Immature natural killer cell (primary cell): ENCODE results near the gene THSD7B. TPM values are rescaled to one million over a fixed set of nuclear protein-coding genes. Genes with fewer than 3 reads are reported as not detected.

Source experiments
- DNase-seq, 3 donors: peaks; one replicate each; pipeline ENCODE4 v3.0.0; 2022; ENCODE audit warnings: mixed read lengths in 1 of 3
- H3K27ac Mint-ChIP-seq, 6 donors: one replicate each; pipeline ENCODE4 v1.8.0; 2020; ENCODE audit warnings: mixed read lengths in 6 of 6, mild to moderate bottlenecking in 5 of 6, inconsistent platforms in 4 of 6, moderate library complexity in 3 of 6
- H3K27me3 Mint-ChIP-seq, 3 donors: one replicate each; pipeline ENCODE4 v1.8.0; 2020 to 2021; ENCODE audit warnings: low read depth in 3 of 3, mild to moderate bottlenecking in 3 of 3, mixed read lengths in 3 of 3, moderate library complexity in 3 of 3, inconsistent platforms in 1 of 3
- H3K36me3 Mint-ChIP-seq, 3 donors: one replicate each; pipeline ENCODE4 v1.8.0; 2020; ENCODE audit warnings: mixed read lengths in 3 of 3, inconsistent platforms in 2 of 3, mild to moderate bottlenecking in 2 of 3
- H3K4me1 Mint-ChIP-seq, 2 donors: one replicate each; pipeline ENCODE4 v1.8.0; 2020; ENCODE audit warnings: inconsistent platforms in 2 of 2, mild to moderate bottlenecking in 2 of 2, mixed read lengths in 2 of 2, moderate library complexity in 1 of 2
- H3K4me3 Mint-ChIP-seq, 5 donors: one replicate each; pipeline ENCODE4 v1.8.0; 2020; ENCODE audit warnings: mild to moderate bottlenecking in 5 of 5, mixed read lengths in 5 of 5, inconsistent platforms in 3 of 5, moderate library complexity in 3 of 5
- H3K9me3 Mint-ChIP-seq, 6 donors: one replicate each; pipeline ENCODE4 v1.8.0; 2020; ENCODE audit warnings: mild to moderate bottlenecking in 6 of 6, mixed read lengths in 6 of 6, inconsistent platforms in 4 of 6, moderate library complexity in 3 of 6
- polyA plus RNA-seq, 3 donors: library from polyadenylated mRNA; unstranded; fragments of 300-500 nt; fragmentation: Illumina TruSeq; gene quantifications; one replicate each; pipeline ENCODE4 v1.2.3, GENCODE V29; 2021

The THSD7B gene
- polyA plus RNA-seq, 3 donors from 2014 or later: not detected

GRCh38 chr2:137345994-137346393, 580.6 kb downstream of the THSD7B start:
- no peaks in the 10 kb centered on the region for H3K4me1 Mint-ChIP-seq

GRCh38 chr2:137348301-137348700, 583.0 kb downstream of the THSD7B start:
- no peak for DNase-seq
- Mint-ChIP-seq H3K4me1 (no peaks in the 10 kb centered on the region), H3K27me3 (peaks cover 0 to 1% (median 0%) of the 10 kb centered on the region in 3 donors), H3K27ac (no peak overlapping the region), H3K9me3 (peaks cover 0 to 22% (median 7%) of the 10 kb centered on the region in 6 donors), H3K4me3 (no peak overlapping the region), H3K36me3 (no peaks in the 10 kb centered on the region)

More at GRCh38 chr2:137345994-137346393, 580.6 kb downstream of the THSD7B start:
- Mint-ChIP-seq H3K4me3 (no peak overlapping the region), H3K36me3 (no peaks in the 10 kb centered on the region), H3K9me3 (peaks cover 0 to 24% (median 12%) of the 10 kb centered on the region in 6 donors), H3K27me3 (peaks cover 0 to 1% (median 0%) of the 10 kb centered on the region in 3 donors), H3K27ac (no peak overlapping the region)
- no peak for DNase-seq

GRCh38 chr2:137357634-137358033, 592.3 kb downstream of the THSD7B start:
- Mint-ChIP-seq H3K27me3 (no peaks in the 10 kb centered on the region), H3K4me1 (no peaks in the 10 kb centered on the region), H3K4me3 (no peak overlapping the region), H3K36me3 (no peaks in the 10 kb centered on the region), H3K27ac (no peak overlapping the region), H3K9me3 (peaks cover 10 to 50% (median 23%) of the 10 kb centered on the region in 6 donors)
- DNase-seq: no peak

GRCh38 chr2:137367361-137367760, 602.0 kb downstream of the THSD7B start:
- Mint-ChIP-seq H3K27ac (no peak overlapping the region), H3K36me3 (no peaks in the 10 kb centered on the region), H3K9me3 (peaks cover 5 to 50% (median 20%) of the 10 kb centered on the region in 6 donors), H3K27me3 (peaks cover 0 to 3% (median 0%) of the 10 kb centered on the region in 3 donors), H3K4me1 (no peaks in the 10 kb centered on the region), H3K4me3 (no peak overlapping the region)
- DNase-seq: no peak

- Mint-ChIP-seq H3K27ac (no peak overlapping the region), H3K27me3 (peaks cover 0 to 3% (median 0%) of the 10 kb centered on the region in 3 donors), H3K4me3 (no peak overlapping the region), H3K9me3 (peaks cover 2 to 38% (median 10%) of the 10 kb centered on the region in 6 donors), H3K4me1 (no peaks in the 10 kb centered on the region), H3K36me3 (no peaks in the 10 kb centered on the region)
- no peak for DNase-seq
Observed at GRCh38 chr2:137369106-137369505, 603.8 kb downstream of the THSD7B start.

- DNase-seq: no peak
- H3K9me3 Mint-ChIP-seq: peaks cover 11 to 38% (median 17%) of the 10 kb centered on the region in 6 donors
- no peak overlapping the region for H3K4me3 Mint-ChIP-seq
- no peaks in the 10 kb centered on the region for H3K4me1 Mint-ChIP-seq
- H3K27ac Mint-ChIP-seq: no peak overlapping the region
- H3K36me3 Mint-ChIP-seq: no peaks in the 10 kb centered on the region
- no peaks in the 10 kb centered on the region for H3K27me3 Mint-ChIP-seq
Observed at GRCh38 chr2:137379186-137379585, 613.8 kb downstream of the THSD7B start.

GRCh38 chr2:137380610-137381009, 615.3 kb downstream of the THSD7B start:
- Mint-ChIP-seq H3K9me3 (peaks cover 5 to 40% (median 19%) of the 10 kb centered on the region in 6 donors), H3K4me1 (no peaks in the 10 kb centered on the region), H3K27ac (no peak overlapping the region), H3K27me3 (no peaks in the 10 kb centered on the region), H3K36me3 (no peaks in the 10 kb centered on the region), H3K4me3 (no peak overlapping the region)
- DNase-seq: no peak

GRCh38 chr2:137381731-137382130, 616.4 kb downstream of the THSD7B start:
- no peak overlapping the region for H3K4me3 Mint-ChIP-seq
- DNase-seq: no peak
- H3K4me1 Mint-ChIP-seq: no peaks in the 10 kb centered on the region
- peaks cover 5 to 40% (median 19%) of the 10 kb centered on the region in 6 donors for H3K9me3 Mint-ChIP-seq
- H3K27me3 Mint-ChIP-seq: no peaks in the 10 kb centered on the region
- no peak overlapping the region for H3K27ac Mint-ChIP-seq
- no peaks in the 10 kb centered on the region for H3K36me3 Mint-ChIP-seq

GRCh38 chr2:137383391-137383790, 618.0 kb downstream of the THSD7B start:
- Mint-ChIP-seq H3K36me3 (no peaks in the 10 kb centered on the region), H3K4me1 (no peaks in the 10 kb centered on the region), H3K27me3 (no peaks in the 10 kb centered on the region), H3K27ac (no peak overlapping the region), H3K9me3 (peaks cover 2 to 35% (median 22%) of the 10 kb centered on the region in 6 donors), H3K4me3 (no peak overlapping the region)
- DNase-seq: no peak

GRCh38 chr2:137387044-137387443, 621.7 kb downstream of the THSD7B start:
- Mint-ChIP-seq H3K27me3 (no peaks in the 10 kb centered on the region), H3K27ac (no peak overlapping the region), H3K4me1 (no peaks in the 10 kb centered on the region), H3K36me3 (peaks cover 0 to 3% (median 0%) of the 10 kb centered on the region in 3 donors), H3K9me3 (peaks cover 5 to 26% (median 20%) of the 10 kb centered on the region in 6 donors), H3K4me3 (no peak overlapping the region)
- DNase-seq: no peak

GRCh38 chr2:137405496-137405895, 640.2 kb downstream of the THSD7B start:
- no peak for DNase-seq
- Mint-ChIP-seq H3K9me3 (peaks cover 3 to 35% (median 12%) of the 10 kb centered on the region in 6 donors), H3K27ac (no peak overlapping the region), H3K4me1 (no peaks in the 10 kb centered on the region), H3K4me3 (no peak overlapping the region), H3K27me3 (peaks cover 0 to 1% (median 0%) of the 10 kb centered on the region in 3 donors), H3K36me3 (peaks cover 0 to 4% (median 0%) of the 10 kb centered on the region in 3 donors)

GRCh38 chr2:137411585-137411984, 646.2 kb downstream of the THSD7B start:
- Mint-ChIP-seq H3K4me1 (no peaks in the 10 kb centered on the region), H3K9me3 (peaks cover 5 to 45% (median 23%) of the 10 kb centered on the region in 6 donors), H3K4me3 (no peak overlapping the region), H3K36me3 (peaks cover 0 to 4% (median 0%) of the 10 kb centered on the region in 3 donors), H3K27me3 (peaks cover 0 to 1% (median 0%) of the 10 kb centered on the region in 3 donors), H3K27ac (no peak overlapping the region)
- no peak for DNase-seq

- Mint-ChIP-seq H3K27ac (no peak overlapping the region), H3K27me3 (no peaks in the 10 kb centered on the region), H3K4me3 (no peak overlapping the region), H3K36me3 (peaks cover 0 to 4% (median 0%) of the 10 kb centered on the region in 3 donors), H3K4me1 (no peaks in the 10 kb centered on the region), H3K9me3 (peaks cover 13 to 33% (median 16%) of the 10 kb centered on the region in 6 donors)
- DNase-seq: no peak
Observed at GRCh38 chr2:137420744-137421143, 655.4 kb downstream of the THSD7B start.

GRCh38 chr2:137435162-137435561, 669.8 kb downstream of the THSD7B start:
- Mint-ChIP-seq H3K36me3 (no peaks in the 10 kb centered on the region), H3K9me3 (peaks cover 8 to 33% (median 14%) of the 10 kb centered on the region in 6 donors), H3K4me1 (no peaks in the 10 kb centered on the region), H3K4me3 (no peak overlapping the region), H3K27me3 (peaks cover 0 to 3% (median 0%) of the 10 kb centered on the region in 3 donors), H3K27ac (no peak overlapping the region)
- no peak for DNase-seq

GRCh38 chr2:137437386-137437785, 672.0 kb downstream of the THSD7B start:
- no peak overlapping the region for H3K4me3 Mint-ChIP-seq
- no peak for DNase-seq
- no peak overlapping the region for H3K27ac Mint-ChIP-seq
- H3K9me3 Mint-ChIP-seq: peaks cover 5 to 22% (median 10%) of the 10 kb centered on the region in 6 donors
- H3K36me3 Mint-ChIP-seq: no peaks in the 10 kb centered on the region
- peaks cover 0 to 3% (median 0%) of the 10 kb centered on the region in 3 donors for H3K27me3 Mint-ChIP-seq
- H3K4me1 Mint-ChIP-seq: no peaks in the 10 kb centered on the region
